Parathyroid adenoma (tissue), 2 donors: Measurements from ENCODE around the gene PLD3.

Experiments
- H2AFZ ChIP-seq: fragments of 300-600 bp; sonication (generic); one replicate; pipeline ENCODE4 v1.7.0; 2017; ENCODE audit warnings: antibody characterized with exemption, mild to moderate bottlenecking
- H3K27ac ChIP-seq: fragments of 300-600 bp; sonication (generic); one replicate; pipeline ENCODE4 v1.7.0; 2017
- H3K27me3 ChIP-seq: fragments of 300-600 bp; sonication (generic); one replicate; pipeline ENCODE4 v1.7.0; 2017; ENCODE audit warnings: low read length; ENCODE audit not compliant: control insufficient read depth, insufficient read depth
- H3K36me3 ChIP-seq: fragments of 300-600 bp; sonication (generic); one replicate; pipeline ENCODE4 v1.7.0; 2017; ENCODE audit warnings: low read length; ENCODE audit not compliant: control insufficient read depth, insufficient read depth
- H3K4me1 ChIP-seq: fragments of 300-600 bp; sonication (generic); one replicate; pipeline ENCODE4 v1.7.0; 2017; ENCODE audit warnings: control low read depth
- H3K4me2 ChIP-seq: fragments of 300-600 bp; sonication (generic); one replicate; pipeline ENCODE4 v1.7.0; 2017; ENCODE audit warnings: low read length
- H3K4me3 ChIP-seq: fragments of 300-600 bp; sonication (generic); one replicate; pipeline ENCODE4 v1.7.0; 2017; ENCODE audit warnings: low read depth, low read length
- H3K79me2 ChIP-seq: fragments of 300-600 bp; sonication (generic); one replicate; pipeline ENCODE4 v1.7.0; 2017; ENCODE audit warnings: control low read depth
- H3K9ac ChIP-seq: fragments of 300-600 bp; sonication (generic); one replicate; pipeline ENCODE4 v1.7.0; 2017; ENCODE audit warnings: mild to moderate bottlenecking
- H3K9me3 ChIP-seq: fragments of 300-600 bp; sonication (generic); one replicate; pipeline ENCODE4 v1.7.0; 2017; ENCODE audit warnings: low read length; ENCODE audit not compliant: control insufficient read depth
- TF ChIP-seq, protein P1 (sequence below): fragments of 300-600 bp; sonication (generic); IDR thresholded peaks from one replicate; pipeline ENCODE4 v1.7.0; 2017; ENCODE audit warnings: antibody characterized with exemption, mild to moderate bottlenecking
- donor health status: primary hyperparathyroidism.

PLD3 gene

GRCh38 chr19:40360020-40360707, 11.7 kb downstream of the PLD3 start:
- Histone ChIP-seq H3K9me3 (no peaks in the 10 kb centered on the region), H3K4me2 (no peak overlapping the region), H3K36me3 (no peaks in the 10 kb centered on the region), H3K4me1 (peaks cover 4% of the 10 kb centered on the region), H3K4me3 (no peak overlapping the region), H3K27me3 (no peaks in the 10 kb centered on the region), H2AFZ (no peak overlapping the region), H3K9ac (no peak overlapping the region), H3K27ac (no peak overlapping the region), H3K79me2 (peaks cover 19% of the 10 kb centered on the region)
- TF ChIP-seq, protein P1, sequence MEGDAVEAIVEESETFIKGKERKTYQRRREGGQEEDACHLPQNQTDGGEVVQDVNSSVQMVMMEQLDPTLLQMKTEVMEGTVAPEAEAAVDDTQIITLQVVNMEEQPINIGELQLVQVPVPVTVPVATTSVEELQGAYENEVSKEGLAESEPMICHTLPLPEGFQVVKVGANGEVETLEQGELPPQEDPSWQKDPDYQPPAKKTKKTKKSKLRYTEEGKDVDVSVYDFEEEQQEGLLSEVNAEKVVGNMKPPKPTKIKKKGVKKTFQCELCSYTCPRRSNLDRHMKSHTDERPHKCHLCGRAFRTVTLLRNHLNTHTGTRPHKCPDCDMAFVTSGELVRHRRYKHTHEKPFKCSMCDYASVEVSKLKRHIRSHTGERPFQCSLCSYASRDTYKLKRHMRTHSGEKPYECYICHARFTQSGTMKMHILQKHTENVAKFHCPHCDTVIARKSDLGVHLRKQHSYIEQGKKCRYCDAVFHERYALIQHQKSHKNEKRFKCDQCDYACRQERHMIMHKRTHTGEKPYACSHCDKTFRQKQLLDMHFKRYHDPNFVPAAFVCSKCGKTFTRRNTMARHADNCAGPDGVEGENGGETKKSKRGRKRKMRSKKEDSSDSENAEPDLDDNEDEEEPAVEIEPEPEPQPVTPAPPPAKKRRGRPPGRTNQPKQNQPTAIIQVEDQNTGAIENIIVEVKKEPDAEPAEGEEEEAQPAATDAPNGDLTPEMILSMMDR, result no peak

GRCh38 chr19:40360708-40361241, 12.3 kb downstream of the PLD3 start:
- no peaks in the 10 kb centered on the region for H3K36me3 ChIP-seq
- no peak overlapping the region for H3K4me3 ChIP-seq
- no peak overlapping the region for H3K9ac ChIP-seq
- no peaks in the 10 kb centered on the region for H3K27me3 ChIP-seq
- no peak overlapping the region for H3K27ac ChIP-seq
- no peak overlapping the region for H3K4me2 ChIP-seq
- H3K9me3 ChIP-seq, result no peaks in the 10 kb centered on the region
- H3K4me1 ChIP-seq, result peaks cover 4% of the 10 kb centered on the region
- H3K79me2 ChIP-seq, result peaks cover 15% of the 10 kb centered on the region
- no peak overlapping the region for H2AFZ ChIP-seq
- TF ChIP-seq, protein P1, result no peak

GRCh38 chr19:40362160-40362559, 13.7 kb downstream of the PLD3 start:
- Histone ChIP-seq H3K9ac (no peak overlapping the region), H3K27ac (no peak overlapping the region), H3K4me2 (no peak overlapping the region), H3K27me3 (no peaks in the 10 kb centered on the region), H2AFZ (no peak overlapping the region), H3K79me2 (peaks cover 6% of the 10 kb centered on the region), H3K4me3 (no peak overlapping the region), H3K36me3 (no peaks in the 10 kb centered on the region), H3K4me1 (peaks cover 4% of the 10 kb centered on the region), H3K9me3 (no peaks in the 10 kb centered on the region)
- TF ChIP-seq, protein P1, result no peak

- H3K27me3 ChIP-seq, result no peaks in the 10 kb centered on the region
- no peak overlapping the region for H3K27ac ChIP-seq
- H3K4me3 ChIP-seq, result no peak overlapping the region
- TF ChIP-seq, protein P1, result no peak
- peaks cover 4% of the 10 kb centered on the region for H3K79me2 ChIP-seq
- no peak overlapping the region for H3K9ac ChIP-seq
- H3K4me1 ChIP-seq, result peaks cover 4% of the 10 kb centered on the region
- H3K4me2 ChIP-seq, result no peak overlapping the region
- H3K9me3 ChIP-seq, result no peaks in the 10 kb centered on the region
- H2AFZ ChIP-seq, result no peak overlapping the region
- no peaks in the 10 kb centered on the region for H3K36me3 ChIP-seq
These were observed 14.6 kb downstream of the PLD3 start for GRCh38 chr19:40363069-40363468.

GRCh38 chr19:40365010-40365409, 16.5 kb downstream of the PLD3 start:
- no peak overlapping the region for H3K4me2 ChIP-seq
- no peaks in the 10 kb centered on the region for H3K36me3 ChIP-seq
- H3K4me1 ChIP-seq, result peaks cover 4% of the 10 kb centered on the region
- no peak overlapping the region for H3K4me3 ChIP-seq
- TF ChIP-seq, protein P1, result no peak
- H3K9me3 ChIP-seq, result no peaks in the 10 kb centered on the region
- H3K27me3 ChIP-seq, result no peaks in the 10 kb centered on the region
- H3K27ac ChIP-seq, result no peak overlapping the region
- no peak overlapping the region for H3K9ac ChIP-seq
- H2AFZ ChIP-seq, result no peak overlapping the region
- H3K79me2 ChIP-seq, result no peaks in the 10 kb centered on the region
